Panc1 (cell line): ENCODE results near the gene RHEX.

Source experiments
- CTCF ChIP-seq: fragments of 450-650 bp; IDR thresholded peaks from 2 replicates; pipeline ENCODE4 v1.5.1; 2017; ENCODE audit warnings: mild to moderate bottlenecking
- POLR2AphosphoS5 ChIP-seq: IDR thresholded peaks from 2 replicates; pipeline ENCODE4 v1.6.1; 2012; ENCODE audit warnings: mild to moderate bottlenecking, low read depth, low read length, moderate library complexity
- REST ChIP-seq, 2 experiments: IDR thresholded peaks; 2 replicates each; pipeline ENCODE4 v1.6.1; 2011 to 2012; ENCODE audit warnings: low read depth in 2 of 2, control low read depth in 1 of 2, low read length in 1 of 2, mild to moderate bottlenecking in 1 of 2, moderate library complexity in 1 of 2; ENCODE audit not compliant: insufficient read depth in 1 of 2
- SIN3A ChIP-seq: IDR thresholded peaks from 2 replicates; pipeline ENCODE4 v1.6.1; 2012; ENCODE audit warnings: low read depth, mild to moderate bottlenecking, low read length, moderate library complexity, borderline replicate concordance; ENCODE audit not compliant: insufficient read depth

GRCh38 chr1:206013026-206013795 lies 39.8 kb upstream of the RHEX start:
- TF ChIP-seq CTCF: no peak
- TF ChIP-seq REST (IDR thresholded peaks at IDR 0.05; ENCODE audit: insufficient read depth in 1 of 2, low read depth in 2 of 2, low read length in 1 of 2): no peak
- TF ChIP-seq POLR2AphosphoS5: no peak
- no peak for TF ChIP-seq SIN3A
